ENCODE results near the gene DUSP22.
"Not testable (repeated sequence)": the region's sequence is repeated elsewhere in the genome, so short reads cannot be mapped to it uniquely, and the experiment has no call there.

DUSP22 gene

DNA sequence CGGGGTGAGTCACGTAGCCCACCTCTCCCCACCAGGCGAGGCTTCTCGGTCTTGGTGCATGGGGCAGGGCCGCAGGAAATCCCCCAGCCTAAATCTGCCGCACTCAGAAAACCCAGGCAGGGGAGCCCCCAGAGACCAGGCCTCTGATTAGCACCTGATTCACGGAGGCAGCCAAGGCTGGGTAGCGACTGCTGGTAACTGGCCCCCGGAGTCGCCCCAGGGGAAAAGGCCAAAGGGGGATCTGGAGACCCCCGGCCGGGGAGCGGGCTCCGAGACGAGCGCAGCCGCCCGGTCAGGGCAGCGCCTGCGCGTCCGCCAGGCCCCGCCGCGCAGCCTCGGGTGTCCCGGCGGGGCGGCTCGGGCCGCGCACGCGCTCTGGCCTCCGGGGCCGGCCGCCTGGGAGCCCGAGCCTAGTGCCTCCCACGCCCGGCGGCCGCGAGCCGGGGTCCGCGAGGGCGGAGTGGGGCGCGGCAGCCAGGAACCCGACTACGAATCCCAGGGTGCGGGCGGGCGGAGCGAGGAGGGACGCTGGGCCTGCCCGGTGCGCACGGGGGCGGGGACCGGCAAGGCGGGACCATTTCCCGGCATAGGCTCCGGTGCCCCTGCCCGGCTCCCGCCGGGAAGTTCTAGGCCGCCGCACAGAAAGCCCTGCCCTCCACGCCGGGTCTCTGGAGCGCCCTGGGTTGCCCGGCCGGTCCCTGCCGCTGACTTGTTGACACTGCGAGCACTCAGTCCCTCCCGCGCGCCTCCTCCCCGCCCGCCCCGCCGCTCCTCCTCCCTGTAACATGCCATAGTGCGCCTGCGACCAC, at the start of gene DUSP22:
TSS of gene DUSP22 (plus strand) at position 791 of the 809 bp plus-strand sequence. CDS start 53 bp downstream, outside the sequence.
- no peak for DNase-seq

- no peak for DNase-seq
Measured at GRCh38 chr6:246352-246751, 45.9 kb upstream of the DUSP22 start.

GRCh38 chr6:247351-247750, 44.9 kb upstream of the DUSP22 start:
- DNase-seq, result no peak

DNA sequence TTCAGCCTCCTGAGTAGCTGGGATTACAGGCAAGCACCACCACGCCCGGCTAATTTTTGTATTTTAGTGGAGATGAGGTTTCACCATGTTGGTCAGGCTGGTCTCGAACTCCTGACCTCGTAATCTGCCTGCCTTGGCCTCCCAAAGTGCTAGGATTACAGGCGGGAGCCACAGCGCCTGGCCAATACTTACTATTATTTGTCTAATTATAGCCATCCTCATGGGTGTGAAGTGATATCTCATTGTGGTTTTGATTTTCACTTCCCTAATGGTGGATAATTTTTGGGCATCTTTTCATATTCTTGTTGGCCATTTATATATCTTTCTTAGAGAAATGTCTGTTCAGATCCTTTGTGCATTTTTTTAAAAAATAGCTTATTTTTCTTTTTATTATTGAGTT, 44.2 kb upstream of the DUSP22 start:
- DNase-seq, result not testable (repeated sequence)

GRCh38 chr6:250676-251075, 41.6 kb upstream of the DUSP22 start:
- DNase-seq, result no peak

DNA sequence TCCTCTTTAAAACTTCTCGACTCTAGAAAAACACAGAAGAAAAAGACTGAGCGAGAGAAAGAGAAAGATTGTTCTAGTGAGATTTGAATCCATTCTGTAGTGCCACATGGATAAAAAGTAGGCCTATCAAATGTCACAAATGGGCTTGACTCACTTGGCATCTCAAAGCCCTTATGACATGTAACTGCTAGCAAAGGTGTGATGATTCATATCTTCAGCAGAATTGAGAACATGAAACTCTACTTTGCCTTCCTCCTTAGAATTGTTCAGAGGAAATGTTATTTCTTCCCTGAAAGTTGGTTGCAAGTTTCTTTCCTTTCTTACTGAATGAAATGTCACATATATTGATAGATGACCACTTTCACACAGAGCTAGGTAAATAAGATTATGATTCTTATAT, 40.4 kb upstream of the DUSP22 start:
- DNase-seq, result no peak

GRCh38 chr6:252775-253535, 39.3 kb upstream of the DUSP22 start:
- no peak for DNase-seq

DNA sequence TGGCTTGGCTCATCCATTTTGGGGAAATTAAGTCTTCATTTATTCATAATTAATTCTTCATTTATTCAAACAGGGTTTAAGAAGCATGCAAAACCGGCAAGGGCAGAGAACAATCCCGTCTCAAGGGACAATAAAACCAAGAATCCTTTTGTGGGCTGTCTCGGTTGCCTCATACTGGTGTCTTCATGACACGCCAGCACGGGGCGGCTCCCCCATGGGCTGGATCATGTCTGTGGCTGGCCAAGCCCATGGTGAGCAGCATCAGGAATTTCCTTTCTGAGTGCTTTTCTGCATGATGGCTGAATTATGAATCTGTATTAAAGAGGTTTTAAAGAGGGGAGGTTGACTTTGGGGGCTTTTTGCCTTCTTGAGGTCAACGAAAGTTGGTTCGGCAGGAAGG, 38.3 kb upstream of the DUSP22 start:
- DNase-seq, result no peak

DNA sequence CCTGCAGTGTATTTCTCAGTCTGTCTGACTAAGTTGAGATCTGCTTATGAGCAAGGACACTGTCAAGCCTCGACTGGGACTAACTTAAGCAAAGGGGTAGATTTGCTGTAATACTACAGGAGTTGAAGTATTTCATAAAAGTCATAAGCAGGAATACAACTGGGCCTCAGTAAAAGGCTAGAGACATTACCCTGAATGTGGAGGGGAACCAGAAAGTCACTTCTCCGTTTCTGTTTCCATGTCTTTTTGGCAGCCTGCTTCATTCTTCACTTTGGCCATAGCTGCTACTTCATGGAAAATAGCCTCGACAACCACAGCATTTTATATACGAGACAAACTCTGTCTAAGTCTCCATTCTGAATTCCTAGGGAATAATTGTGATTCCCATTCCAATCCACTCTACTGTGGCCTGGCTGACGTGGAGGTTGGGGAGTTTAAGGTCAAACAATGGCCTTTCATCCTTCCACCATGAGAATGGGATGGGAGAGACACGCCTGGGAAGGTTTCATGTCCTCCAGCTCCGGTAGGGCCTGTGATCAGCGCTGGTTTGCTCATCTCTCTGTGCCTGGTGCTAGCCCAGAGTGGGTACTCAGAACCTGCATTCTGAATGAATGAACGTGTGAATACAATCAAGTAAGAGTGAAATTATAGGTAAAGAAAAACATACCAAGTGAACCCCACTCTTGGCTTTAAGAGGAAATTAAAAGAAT, 37.1 kb upstream of the DUSP22 start:
- DNase-seq, result no peak

DNA sequence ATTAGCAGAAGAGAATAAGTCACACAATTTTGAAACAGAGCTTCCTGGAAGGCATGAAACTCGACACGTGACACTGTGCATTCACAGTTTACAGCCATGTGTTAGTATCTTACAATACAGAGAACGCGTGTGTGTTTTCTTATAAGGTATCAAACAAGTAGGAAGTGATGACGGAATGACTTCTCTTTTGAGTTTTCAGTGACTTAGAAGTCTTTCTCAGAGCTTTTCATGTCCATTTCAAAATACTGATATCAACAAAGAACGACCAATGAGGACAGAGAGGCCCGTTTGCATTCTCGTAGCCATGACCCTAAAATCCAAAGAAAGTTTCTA, 36.6 kb upstream of the DUSP22 start:
- no peak for DNase-seq

- no peak for DNase-seq
Measured at GRCh38 chr6:256169-256568, 36.1 kb upstream of the DUSP22 start.

DNA sequence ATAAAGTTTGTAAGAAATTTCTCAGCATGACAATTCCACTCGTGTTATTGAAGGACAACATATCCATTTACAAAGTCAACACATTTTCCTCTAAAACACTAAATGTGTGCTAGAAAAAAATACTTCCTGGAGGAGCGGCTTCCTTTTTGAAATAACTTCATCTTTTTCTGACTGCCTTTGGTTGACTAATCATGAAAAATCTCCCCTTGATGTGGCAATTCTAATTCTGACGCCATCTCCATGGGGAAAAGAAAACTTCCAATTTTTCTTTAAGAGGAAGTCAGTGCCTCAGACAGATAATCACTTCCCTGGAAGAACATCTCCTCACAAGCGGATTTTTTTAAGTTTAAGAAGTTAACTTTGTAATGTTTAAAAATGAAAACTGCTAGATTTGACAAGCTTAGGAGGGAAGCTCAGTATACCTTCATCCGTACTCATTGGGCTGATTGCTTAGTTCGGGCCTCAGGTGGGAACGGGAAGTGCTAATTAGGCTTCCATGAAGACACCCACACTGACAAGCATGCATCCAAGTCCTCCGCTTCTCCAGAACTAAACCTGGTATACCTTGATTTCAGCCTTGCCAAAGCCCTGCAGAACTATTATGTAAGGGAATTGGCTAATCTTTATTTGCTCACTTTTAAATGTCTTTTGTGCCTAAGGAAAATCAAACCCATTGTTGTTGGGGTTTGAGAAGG, 35.1 kb upstream of the DUSP22 start:
- no peak for DNase-seq

DNA sequence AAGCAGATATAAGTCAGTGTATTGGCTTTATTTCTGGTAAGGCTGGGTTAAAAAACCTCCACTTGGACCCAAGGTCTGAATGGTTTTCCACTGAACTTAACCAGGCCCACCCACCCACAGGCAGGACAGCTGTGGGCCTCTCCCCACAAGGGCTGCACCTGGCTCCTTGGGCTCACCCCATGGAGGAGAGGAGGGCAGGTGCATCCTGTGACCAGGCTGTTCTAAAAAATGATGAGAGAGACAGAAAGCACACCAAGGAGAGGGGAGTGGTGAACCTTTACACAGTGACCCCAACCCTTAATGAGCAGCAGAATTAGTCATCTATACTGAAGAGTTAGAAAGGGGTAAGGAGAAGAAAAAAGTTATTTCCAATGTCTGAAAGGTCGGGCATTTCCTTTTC, 34.5 kb upstream of the DUSP22 start:
- no peak for DNase-seq

GRCh38 chr6:259316-259715, 33.0 kb upstream of the DUSP22 start:
- DNase-seq, result no peak

DNA sequence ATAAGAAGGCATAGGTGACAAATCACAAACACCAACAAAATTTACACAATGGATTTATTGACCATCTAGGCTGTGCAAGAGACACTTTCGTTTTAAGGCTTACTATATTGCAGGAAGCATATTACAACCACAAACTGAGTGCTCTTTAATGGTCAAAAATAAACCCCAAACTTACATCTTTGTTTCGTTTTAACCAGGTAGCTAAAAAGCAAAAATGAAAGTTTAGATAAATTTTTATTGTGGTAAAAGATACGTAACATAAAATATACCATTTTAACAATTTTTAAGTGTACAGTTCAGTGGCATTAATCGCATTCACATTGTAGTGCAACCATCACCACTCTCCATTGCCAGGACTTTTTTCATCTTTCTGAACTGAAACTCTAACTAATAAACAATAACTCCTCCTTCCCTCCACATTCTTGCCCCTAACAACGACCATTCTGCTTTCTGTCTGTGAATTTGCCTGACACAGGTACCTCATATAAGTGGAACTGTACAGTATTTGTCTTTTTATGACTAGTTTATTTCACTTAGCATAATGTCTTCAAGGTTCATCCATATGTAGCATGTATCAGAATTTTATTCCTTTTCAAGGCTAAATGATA, 32.3 kb upstream of the DUSP22 start:
- no peak for DNase-seq

DNA sequence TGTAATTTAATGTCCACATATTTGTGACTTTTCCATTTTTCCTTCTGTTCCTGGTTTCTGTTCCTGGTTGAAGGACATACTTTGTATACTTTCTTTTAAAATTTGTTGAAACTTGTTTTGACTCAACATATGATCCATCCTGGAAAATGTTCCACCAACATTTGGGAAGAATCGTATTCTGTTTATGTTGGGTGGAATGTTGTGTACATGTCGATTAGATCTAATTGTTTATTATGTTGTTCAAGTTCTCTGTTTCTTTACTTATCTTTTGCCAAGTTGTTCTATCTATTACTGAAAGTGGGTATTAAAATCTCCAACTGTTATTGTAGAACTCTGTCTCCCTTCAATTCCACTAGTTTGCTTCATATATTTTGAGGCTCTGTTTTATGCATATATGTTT, 27.7 kb upstream of the DUSP22 start:
- no peak for DNase-seq

GRCh38 chr6:268394-268935, 23.8 kb upstream of the DUSP22 start:
- DNase-seq, result no peak

- DNase-seq, result no peak
Measured at GRCh38 chr6:273551-274058, 18.7 kb upstream of the DUSP22 start.

DNA sequence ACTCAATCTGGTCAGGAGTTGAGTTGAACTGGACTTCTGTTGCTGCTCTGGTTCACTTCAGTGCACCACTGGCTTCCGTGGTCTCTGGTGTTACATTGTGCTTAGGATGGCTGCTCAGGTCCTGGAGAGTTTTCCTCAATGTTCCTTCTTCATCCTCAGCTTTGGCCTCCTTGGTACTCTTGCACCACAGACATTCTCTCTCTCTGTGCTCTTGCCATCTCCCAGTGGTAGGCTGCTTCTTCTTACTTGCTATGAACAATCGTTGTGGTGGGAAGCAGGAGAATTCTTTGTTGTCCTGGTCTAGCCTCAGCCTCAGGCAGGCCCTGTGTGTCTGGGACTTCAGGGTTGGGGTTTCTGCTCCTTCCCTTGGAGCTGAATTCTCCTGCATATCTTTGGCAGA, 14.5 kb upstream of the DUSP22 start:
- DNase-seq, result no peak

- DNase-seq, result no peak
Measured at GRCh38 chr6:278494-278893, 13.8 kb upstream of the DUSP22 start.

DNA sequence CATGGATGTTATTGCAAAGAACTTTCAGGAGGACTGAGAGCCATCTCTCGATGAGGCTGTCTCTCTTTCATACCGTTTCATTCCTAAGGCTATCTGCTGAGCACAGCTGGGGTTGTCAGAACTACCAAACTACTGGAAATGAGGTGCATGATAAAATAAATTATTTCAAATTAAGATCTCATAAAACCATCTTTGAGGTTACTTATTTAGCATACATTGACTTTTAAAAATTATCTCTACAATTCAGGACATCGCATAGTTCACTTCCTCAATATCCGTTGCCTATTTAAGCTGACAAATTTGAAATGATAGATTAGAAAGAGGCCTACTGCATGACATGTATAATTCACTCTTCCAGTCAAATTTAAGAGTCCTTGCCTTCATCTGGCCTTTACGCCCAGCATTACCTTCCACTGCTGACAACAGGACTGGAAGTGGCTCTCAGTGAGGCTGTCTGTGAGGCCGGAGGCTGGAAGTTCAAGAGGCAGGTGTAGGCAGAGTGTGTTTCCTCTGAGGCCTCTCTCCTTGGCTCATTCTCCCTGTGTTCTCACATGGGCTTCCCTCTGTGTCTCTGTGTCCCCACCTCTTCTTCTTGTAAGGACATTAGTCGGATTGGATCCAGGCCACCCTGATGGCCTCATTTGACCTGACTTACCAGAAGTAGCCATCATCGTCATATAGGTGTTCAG, 12.8 kb upstream of the DUSP22 start:
- no peak for DNase-seq

All from stimulated activated naive CD4-positive, alpha-beta T cell (primary cell).